GM21529 (cell line): Measurements from ENCODE around the gene BICD2.
"Not testable (repeated sequence)": the region's sequence is repeated elsewhere in the genome, so short reads cannot be mapped to it uniquely, and the experiment has no call there.

Experiments used
- ATAC-seq: cut with Tn5 transposase; IDR thresholded peaks from one replicate; pipeline ENCODE4 v1.9.1; 2021; ENCODE audit not compliant: unreplicated experiment

The BICD2 gene

DNA sequence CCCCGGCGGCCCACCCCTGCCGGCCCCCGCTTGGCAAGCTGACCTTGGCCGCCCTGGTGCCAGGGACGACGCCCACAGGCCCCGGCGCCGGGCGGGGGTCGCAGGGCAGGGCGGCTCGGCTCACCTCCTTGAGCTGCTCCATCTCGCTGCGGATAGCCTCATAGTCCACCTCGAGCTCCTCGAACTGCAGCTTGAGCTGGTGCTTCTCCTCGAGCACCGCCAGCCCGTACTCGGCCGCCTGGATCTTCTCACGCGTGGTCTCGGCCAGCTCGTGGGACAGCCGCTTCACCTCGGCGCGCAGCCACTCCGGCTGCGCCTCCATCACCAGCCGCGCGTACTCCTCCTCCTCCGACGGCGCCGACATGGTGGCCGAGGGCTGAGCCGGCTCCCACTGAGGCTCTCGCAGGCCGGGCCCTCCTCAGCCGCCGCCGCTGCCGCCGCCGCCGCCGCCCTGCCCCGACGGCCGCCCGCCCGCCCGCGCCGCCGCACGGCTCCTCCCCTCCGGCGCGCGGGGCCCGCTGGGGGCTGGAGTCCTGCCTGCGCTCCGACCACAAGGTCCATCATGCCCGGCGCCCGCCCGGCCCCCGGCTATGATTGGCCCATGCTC lies at the start of gene BICD2:
Gene BICD2 (minus strand): TSS at position 453 of the 607 bp plus-strand sequence. CDS start 89 bp downstream, at position 364.
- peak; percentile 0 for ATAC-seq

DNA sequence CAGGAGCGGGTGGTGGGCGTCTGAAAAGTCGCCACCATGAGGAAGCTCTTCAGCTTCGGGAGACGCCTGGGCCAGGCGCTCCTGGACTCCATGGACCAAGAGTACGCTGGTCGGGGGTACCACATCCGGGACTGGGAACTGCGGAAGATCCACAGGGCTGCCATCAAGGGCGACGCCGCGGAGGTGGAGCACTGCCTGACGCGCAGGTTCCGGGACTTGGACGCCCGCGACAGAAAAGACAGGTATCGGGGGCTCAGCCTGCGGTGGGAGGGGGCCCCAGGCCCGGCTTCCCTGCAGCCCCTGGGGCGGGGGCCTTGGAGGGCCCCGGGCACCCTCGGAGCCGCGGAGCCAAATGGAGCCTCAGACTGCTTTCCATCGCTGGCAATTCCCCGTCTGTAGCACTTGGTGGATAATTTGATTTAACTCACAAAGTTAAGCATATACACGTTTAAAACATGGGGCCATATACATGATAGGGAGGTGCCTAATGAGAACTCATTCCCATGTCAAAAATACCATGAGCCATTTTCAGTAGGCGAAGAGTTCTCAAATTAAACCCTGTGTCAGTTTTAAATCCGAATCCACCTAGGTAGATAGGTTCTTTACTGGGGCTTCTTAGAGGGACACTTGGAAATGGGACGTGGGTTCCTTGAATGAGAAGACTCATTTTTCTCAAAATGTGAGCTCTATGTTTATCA lies 45.1 kb upstream of the BICD2 start:
- ATAC-seq, result not testable (repeated sequence)

DNA sequence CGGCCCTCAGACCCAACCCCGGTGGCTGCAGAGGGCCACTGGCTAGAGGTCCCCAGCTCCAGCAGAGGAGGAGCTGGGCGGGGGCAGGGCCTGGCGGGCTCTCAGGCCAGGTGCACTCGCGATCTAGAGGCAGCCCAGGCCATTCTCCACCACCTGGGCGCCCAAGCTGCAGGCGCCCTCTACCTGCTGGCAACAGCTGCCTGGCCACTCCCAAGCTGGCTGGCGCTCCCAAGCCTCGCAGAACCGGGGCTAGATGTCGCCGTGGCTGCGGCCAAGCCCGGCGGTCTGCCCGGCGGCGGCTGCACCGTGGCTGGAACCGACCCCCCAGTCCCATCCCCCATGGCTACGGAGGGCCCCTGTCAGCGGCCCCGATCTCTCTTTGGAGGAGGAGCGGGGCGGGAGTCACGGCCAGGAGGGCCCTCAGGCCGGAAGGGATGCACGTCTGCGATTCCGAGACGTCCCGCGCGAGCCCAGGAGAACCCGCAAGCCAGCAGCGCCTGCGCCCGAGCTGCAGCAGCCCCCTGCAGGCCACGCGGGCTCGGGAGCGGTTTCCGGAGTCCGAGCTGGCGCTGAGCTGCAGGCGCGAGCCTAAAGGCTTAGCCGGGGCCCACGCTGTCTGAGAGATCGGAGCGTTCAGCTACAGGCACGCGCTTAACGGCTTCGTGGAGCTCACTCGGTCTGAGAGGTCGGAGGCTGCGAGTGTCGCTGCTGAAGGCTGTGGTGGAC lies 44.3 kb upstream of the BICD2 start:
- peak; percentile 47 for ATAC-seq

DNA sequence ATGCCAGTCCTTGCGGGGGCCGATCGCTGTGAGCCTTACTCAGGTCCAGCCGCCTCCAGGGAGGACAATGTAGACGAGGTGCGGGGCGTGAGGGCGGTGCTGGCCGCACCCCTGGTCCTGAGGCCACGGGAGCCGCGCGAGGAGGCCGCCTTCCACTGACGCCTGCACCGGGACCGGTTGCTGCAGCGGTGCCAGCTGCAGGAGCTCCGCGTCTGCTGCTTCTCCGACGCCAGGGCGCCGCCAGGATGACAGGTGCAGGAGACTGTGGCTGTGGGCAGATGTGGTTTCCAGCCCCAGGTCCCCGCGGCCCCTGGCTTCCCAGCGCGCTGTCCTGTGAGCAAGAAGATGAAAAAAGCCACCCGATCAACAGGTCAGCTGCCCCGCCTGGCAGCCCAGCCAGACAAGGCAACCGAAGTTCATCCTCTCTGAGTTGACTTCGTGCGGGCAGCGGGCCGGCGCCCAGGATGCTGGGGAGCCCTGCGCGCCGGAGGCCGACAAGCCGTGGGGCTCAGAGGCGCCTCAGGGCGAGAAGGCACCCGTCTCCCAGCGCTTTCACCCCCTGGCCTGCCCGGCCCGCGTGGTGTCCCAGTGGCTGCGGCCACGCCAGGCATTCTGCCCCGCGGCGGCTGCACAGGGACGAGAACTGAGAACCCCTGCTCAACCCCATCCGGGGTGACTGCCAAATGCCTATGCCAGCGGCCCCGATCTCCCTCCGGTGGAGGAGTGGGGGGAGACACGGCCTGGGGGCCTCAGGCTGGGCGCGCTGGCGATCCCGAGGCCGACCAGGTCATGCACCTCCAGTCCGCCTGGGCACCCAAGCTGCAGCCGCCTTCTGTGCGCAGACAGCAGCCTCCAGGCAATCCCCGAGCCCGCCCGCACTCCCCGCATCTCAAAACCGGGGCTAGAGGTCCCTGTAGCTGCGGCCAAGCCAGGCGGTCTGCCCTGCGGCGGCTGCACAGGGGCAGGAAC lies 43.4 kb upstream of the BICD2 start:
- ATAC-seq, result peak; percentile 27

DNA sequence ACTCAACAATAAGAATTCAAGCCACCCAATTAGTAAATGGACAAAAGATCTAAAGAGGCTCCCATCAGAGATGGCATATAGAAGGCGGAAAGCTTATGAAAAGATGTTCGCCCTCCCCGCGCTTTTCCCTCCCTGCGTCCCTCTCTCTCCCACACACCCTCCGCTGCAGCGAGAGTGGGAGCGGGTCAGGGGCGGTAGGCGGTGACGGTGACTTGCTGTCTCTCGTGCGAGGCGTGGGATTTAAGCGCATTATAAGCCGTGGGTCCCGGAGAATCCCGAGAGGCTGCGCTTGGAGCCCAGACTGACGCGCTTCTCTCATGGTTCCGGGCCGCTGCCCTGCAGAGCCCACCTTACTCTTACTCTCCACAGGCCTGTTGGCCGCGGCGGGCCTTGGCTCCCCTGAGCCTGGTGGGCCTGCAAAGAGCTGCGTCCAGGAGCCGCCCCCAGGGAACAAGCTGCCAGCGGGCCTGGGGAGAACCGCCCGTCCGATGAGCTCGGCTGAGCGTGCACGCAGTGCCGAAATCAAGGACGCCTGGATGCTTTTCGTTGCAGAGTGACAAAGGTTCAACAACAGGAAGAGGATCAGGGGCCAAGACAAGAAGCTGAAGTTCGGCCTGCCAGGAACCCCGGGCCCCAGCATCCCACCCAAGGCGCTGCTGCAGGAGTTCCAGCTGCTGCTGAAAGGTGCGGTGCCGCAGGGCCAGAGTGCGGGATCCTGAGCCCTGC lies 42.6 kb upstream of the BICD2 start:
- ATAC-seq, result no peak

DNA sequence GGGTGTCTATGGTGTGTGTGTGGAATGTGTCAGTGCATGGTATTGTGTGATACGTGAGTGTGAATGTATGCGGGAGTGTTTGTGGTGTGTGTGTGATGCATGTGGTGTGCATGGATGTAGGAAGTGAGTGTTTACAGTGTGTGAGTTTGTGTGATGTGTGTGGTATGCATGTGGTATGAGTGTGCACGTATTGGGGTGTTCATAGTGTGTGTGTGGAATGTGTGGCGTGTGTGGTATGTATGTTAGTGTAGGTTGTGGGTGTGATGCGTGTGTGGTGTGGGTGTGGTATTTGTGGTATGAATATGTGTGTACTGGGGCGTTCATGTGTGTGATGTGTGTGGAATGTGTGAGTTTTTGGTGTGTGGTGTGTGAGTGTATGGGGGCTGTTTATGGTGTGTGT lies 40.1 kb upstream of the BICD2 start:
- no peak for ATAC-seq

DNA sequence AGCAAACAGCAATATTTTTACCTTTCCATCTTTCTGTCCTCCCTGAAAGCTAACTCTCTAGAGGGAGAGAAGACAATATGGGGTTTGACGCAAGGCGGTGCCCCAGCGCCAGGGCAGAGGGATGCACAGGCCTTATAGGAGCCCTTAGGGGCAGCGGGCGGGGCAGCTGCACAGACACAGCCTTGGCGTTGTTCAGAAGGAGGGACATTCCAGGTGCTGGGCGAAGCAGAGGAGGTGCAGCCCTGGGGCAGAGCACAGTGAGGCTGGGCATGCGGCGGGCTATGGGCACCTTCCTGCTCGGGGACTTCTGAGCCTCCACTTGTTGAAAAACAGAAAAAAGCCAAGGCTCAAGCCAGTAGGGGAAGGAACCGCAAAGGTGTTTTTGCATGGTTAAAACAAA lies 33.7 kb upstream of the BICD2 start:
- ATAC-seq, result no peak

DNA sequence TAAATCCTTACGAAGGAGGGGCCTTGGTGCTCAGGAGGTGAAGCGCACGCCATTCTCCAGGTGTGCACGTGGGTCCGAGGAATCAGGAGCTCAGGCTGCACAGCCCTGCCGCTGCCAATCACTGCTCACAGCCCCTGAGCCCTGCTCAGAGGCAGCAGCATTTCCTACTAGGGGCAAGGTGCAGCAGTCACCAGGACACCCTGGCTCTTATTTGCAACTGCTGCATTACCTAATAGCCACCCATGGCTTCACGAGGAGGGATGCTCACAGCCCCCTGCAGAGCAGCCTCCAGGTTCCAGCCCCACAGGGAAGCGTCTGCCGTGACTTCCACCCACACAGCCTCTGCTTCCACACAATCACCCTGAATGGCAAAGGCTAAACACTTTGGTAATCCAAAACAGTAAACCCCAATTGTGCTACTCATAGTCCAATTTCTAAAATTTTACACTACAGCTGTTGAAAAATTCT lies 31.7 kb upstream of the BICD2 start:
- ATAC-seq, result not testable (repeated sequence)

DNA sequence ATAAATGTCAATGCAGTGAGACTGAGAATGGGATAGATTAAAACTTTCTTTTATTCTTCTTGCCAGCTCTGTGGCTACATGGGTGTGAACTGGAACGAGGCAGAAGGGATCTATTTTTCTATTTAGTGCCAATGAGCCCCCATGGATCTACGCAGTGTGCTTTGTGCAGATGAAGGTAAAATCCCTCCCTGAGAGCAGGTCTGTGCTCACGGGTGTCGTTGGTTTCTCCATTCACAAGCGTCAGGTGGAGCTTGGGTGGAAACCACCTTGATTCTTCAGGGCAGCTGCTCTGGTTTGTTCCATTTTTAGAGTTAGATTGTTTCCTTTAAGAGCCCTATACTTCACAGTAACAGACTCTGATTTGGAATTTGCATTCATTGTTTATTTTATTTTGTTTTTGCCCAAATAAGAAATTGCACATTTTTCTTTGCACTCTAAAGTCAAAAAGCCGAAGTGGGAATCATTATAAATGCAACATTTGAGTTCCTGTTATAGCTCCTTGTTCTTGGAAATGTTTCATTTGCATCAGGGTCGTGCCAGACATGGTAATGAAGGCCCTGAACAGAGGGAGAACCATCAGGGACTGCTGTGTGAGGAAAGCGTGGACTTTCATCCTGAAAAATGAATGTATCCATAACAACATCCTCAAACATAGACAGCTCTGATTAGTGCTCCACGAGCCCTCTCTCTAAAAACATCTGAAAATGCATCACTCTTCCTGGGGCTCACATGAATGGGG lies 31.1 kb upstream of the BICD2 start:
- ATAC-seq, result no peak

DNA sequence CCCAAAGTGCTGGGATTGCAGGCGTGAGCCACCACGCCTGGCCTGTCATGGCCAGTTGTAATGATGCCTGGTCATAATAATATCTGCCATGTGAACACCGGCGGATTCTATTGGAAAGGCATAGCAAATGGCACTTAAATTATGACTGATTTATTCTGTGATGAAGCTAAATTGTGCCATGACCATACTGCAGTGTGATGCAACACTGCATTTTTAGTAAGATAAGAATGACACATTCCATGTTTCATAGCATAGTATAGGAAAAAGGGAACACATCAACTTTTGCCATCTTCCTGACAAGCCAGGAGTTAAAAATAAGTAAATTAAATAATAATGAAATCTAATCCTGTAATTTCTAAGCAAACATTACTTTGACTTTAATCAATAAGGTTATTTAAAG lies 30.4 kb upstream of the BICD2 start:
- no peak for ATAC-seq

DNA sequence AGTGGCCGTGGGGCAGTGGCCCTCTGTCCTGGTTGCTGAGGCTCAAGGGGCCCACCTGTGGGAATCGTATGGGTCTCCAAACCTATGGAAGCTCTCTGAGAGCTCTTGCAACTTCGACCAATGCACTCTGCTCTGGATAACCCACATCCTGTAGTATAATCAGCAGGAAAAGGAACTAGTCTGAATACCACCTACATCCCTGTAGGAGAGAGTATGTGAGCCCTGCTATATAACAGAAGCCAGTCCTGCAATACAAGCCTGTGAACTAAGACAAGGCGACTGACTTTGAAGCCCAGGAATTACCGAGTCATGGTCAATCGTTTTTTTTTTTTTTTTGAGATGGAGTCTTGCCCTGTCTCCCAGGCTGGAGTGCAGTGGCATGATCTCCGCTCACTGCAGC lies 29.8 kb upstream of the BICD2 start:
- no peak for ATAC-seq

DNA sequence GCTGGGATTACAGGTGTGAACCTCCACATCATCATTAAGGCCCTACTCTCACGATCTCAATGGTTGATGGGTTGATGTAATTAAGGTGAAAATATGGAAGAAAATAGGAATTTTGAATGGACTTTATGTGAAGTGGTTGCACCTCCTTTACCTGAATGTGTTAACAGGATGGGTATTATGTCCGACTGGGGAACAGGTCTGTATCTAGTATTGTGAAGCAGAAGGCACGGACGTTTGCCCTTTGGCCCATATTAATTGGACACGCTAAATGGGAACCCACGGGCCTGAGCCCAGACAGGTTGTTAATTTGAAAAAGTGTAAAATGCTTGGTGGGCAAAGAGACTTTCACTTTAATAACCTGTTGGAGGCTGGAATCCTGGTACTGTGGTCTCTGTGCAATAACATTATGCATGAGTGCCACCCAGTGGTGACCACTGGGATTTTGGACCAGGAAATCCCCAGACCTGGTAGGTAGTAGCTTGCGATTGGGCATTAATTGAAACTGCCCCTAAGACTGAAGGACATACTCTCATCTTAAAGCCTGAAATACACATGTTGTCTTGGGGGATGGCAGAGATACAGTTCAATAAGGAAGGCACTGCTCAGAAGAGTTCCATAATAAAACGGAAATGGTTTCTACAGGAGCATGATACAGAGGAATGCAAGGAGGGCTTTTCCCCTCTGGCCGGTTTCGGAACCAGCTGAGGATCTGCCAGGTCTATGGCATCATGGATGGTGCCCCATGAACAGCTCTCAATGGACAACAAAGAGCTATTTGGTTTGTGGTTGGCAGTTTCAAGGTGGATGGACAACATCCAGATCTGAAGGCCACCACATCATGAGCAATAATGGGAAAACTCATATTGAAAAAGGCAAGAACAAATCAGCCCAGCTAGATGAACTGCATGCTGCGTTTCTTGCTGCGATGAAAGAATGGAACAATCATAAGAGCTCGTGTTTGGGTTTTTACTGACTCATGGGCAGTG lies 26.2 kb upstream of the BICD2 start:
- ATAC-seq, result no peak

DNA sequence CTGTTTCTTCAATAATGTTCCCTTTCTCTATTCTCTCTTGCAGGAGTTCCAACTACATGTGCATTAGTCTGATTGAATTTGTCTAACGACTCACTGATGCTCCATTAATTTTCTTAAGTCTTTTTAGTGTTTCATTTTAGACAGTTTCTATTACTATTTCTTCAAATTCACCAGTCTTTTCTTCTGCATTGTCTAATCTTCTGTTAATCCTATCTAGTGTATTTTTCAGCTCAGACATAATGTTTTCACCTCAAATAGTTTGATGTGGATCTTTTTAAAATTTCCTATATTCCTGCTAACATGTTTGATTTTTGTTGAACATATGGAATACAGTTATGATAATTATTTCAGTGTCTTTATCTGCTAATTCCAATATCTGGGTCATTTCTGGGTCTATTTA lies 21.7 kb upstream of the BICD2 start:
- ATAC-seq, result no peak

DNA sequence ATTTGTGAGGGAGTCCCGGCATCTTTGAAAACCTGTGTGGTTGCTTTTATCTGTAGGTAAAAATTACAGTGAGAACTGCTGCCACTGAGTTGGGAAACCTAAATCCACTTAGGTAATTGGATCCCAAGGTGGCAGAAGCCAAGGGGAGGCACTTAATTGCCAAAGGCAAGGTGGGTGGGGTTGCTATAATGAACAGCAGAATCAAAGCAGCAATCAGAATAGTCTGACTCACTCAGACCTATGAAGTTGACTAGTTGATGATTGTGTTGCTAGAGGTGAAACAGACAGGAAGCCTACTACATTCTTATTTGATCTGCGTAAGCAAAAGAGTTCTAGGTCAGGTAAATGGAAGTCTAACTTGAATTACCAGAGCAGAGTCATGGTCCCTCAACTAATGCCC lies 17.3 kb upstream of the BICD2 start:
- ATAC-seq, result no peak

DNA sequence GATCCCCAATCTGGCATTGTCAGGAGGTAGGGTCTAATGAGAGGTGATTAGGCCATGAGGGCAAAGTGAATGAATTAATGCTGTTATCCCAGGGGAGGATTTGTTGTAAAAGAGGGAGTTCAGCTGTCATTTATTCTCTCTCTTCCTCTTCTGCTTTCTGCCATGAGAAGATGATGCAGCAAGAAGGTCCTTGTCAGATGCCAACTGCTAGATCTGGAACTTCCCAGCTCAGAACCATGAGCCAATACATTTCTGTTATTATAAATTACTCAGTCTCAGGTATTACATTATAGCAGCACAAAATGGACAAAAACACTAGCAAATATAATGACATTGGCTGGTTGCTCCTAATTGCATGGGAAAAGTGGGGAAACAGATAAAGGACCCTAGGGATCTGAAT lies 15.6 kb upstream of the BICD2 start:
- ATAC-seq, result no peak

DNA sequence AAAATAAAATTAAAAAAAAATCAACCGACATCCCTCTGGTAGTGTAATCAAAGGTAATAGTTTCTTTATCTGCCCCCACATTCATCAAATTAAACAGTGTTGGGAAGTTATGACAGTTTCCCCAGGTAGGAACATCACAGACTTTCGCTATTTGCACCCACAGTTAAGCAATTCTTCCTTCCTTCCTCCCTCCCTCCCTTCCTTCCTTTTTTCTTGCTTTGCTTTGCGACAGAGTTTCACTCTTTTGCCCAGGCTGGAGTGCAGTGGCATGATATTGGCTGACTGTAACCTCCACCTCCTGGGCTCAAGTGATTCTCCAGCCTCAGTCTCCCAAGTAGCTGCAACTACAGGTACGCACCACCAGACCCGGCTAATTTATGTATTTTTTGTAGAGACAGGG lies 10.8 kb upstream of the BICD2 start:
- no peak for ATAC-seq

DNA sequence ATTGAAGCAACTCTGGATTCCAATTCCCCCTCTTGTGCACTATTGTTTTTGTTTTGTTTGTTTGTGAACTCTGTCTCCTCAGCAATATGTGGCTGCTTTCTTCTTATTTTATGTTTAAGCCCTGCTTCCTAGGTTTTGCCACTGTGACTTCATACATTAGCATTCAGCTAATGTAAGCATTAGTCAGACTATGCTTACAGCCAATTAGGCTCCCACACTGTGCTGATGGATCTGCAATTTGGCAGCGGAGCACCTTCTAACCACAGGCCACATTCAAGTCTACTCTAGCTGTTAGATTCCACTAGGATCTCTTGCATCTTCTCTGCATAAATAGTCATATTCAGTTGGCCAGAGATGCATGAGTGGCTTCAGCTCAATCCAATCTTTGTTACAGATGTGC lies 9.6 kb upstream of the BICD2 start:
- ATAC-seq, result no peak

DNA sequence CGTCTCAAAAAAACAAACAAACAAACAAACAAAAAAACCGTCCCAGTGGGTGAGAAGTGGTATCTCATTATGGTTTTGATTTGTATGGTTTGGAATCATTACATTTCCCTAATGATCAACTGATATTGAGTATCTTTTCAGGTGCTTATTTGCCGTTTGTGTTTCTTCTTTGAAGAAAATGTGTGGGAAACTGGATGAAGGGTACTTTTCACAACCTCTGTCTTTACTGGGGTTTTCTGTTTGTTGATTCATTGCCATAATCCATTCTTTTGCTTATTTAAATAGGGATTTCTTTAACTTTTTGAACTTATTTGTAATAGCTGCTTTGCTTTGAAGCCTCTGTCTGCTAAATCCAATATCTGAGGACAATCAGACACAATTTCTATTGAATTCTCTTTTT lies 9.2 kb upstream of the BICD2 start:
- ATAC-seq, result no peak
